ENCODE measurements around the gene MAN1A2. TPM values are rescaled to one million over a fixed set of nuclear protein-coding genes. Genes with fewer than 3 reads are reported as not detected.

Gene MAN1A2
- total RNA-seq, 1 experiment from 2014 or later, result 33.4 TPM

DNA sequence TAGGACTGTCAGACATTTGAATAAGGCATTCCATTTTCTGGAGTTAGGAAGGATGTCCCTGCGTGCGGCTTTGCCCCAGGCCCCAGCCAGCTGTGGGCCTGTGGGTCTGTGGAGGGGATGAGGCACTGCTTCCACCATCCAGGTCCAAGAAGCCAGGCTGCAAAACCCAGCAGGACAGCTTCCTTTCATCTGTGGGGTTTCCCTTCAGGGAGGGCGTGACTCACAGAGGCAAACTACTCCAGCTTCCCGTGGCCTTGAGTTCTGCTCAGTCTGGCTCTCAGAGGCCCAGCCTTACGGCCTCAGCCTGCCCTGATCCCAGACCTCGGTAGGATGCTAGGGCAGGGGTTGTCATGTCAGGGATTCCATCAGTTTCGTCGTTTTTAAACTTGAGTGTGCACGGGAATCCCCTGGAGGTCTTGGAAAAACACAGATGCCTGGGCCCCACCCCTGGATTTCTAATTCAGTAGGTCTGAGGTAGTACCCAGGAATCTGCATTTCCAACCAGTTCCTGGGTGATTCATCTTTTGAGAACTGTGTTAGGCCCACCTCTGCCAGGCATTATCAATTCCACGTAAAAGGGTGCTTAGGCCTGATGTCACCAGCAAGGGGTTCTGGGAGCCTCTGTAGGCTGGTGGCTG lies 206.3 kb downstream of the MAN1A2 start:
- no peak overlapping the region for H3K27ac Mint-ChIP-seq (ENCODE audit: low read depth, unreplicated experiment)
- no TSS peak for BruUV-seq (replicated peaks)
- TF ChIP-seq, protein P1, sequence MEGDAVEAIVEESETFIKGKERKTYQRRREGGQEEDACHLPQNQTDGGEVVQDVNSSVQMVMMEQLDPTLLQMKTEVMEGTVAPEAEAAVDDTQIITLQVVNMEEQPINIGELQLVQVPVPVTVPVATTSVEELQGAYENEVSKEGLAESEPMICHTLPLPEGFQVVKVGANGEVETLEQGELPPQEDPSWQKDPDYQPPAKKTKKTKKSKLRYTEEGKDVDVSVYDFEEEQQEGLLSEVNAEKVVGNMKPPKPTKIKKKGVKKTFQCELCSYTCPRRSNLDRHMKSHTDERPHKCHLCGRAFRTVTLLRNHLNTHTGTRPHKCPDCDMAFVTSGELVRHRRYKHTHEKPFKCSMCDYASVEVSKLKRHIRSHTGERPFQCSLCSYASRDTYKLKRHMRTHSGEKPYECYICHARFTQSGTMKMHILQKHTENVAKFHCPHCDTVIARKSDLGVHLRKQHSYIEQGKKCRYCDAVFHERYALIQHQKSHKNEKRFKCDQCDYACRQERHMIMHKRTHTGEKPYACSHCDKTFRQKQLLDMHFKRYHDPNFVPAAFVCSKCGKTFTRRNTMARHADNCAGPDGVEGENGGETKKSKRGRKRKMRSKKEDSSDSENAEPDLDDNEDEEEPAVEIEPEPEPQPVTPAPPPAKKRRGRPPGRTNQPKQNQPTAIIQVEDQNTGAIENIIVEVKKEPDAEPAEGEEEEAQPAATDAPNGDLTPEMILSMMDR (IDR thresholded peaks at IDR 0.05; ENCODE audit: unreplicated experiment), result no peak

DNA sequence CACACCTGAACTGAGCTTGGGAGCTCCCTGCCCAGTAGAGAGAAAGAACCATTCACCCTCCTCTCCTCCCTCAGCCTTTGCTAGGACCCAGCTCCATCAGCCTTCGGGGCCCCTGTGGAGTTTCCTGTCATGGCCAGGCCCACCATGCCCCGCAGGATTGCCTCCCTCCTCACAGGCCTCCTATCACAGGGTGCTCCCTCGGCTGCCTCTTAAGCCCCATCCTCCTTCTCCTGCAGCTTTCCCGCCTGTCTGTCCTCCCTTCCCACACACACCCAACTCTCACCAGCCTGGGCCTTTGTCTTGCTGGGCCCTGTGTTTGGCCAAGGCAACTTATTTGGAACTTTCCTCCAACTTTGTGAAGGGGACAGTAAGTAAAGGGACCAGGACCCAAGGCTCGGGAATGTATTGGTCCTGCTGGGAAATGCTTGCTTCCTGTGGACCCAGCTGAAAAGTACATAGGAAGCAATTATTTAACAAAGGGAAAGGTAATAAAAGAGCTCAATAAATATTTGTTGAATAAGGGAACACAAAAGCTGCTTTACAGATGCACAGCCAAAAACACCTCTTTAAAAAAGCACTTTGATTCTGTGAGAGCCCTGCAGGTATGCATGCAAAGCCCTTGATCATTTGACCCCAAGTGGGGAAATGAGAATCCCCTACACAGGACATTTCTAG lies 207.0 kb downstream of the MAN1A2 start:
- no peak for DNase-seq (ENCODE audit: unreplicated experiment)
- BruUV-seq (replicated peaks), result no TSS peak
- Mint-ChIP-seq H3K9me3 (ENCODE audit: unreplicated experiment) (no peaks in the 10 kb centered on the region), H3K4me3 (ENCODE audit: unreplicated experiment) (no peak overlapping the region), H3K27me3 (ENCODE audit: insufficient read depth, unreplicated experiment) (no peaks in the 10 kb centered on the region), H3K4me1 (ENCODE audit: insufficient read depth, unreplicated experiment) (no peaks in the 10 kb centered on the region), H3K27ac (ENCODE audit: low read depth, unreplicated experiment) (no peak overlapping the region), H3K36me3 (ENCODE audit: insufficient read depth, unreplicated experiment) (no peaks in the 10 kb centered on the region)
- POLR2A ChIA-PET, result interaction anchor here (1.0 kb wide), 1 partner anchor 25 kb away, joined by 3 read pairs; no protein-coding TSS in a partner anchor
- intact Hi-C loops (cut with micrococcal nuclease), result no loop called here
- CTCF ChIA-PET, result interaction anchor here (0.6 to 1.0 kb wide), 3 partner anchors 9 to 311 kb away, joined by 3 to 6 read pairs (median 4); no protein-coding TSS in a partner anchor
- TF ChIP-seq, protein P1 (IDR thresholded peaks at IDR 0.05; ENCODE audit: unreplicated experiment), result no peak

More for the DNA sequence above, 206.3 kb downstream of the MAN1A2 start:
- H3K4me3 Mint-ChIP-seq (ENCODE audit: unreplicated experiment), result no peak overlapping the region
- CTCF ChIA-PET, result interaction anchor here (1.0 kb wide), 2 partner anchors 8 to 312 kb away, joined by 3 to 6 read pairs; no protein-coding TSS in a partner anchor
- no peaks in the 10 kb centered on the region for H3K27me3 Mint-ChIP-seq (ENCODE audit: insufficient read depth, unreplicated experiment)
- H3K9me3 Mint-ChIP-seq (ENCODE audit: unreplicated experiment), result no peaks in the 10 kb centered on the region
- intact Hi-C loops (cut with micrococcal nuclease), result no loop called here
- POLR2A ChIA-PET, result no interaction called here
- no peaks in the 10 kb centered on the region for H3K4me1 Mint-ChIP-seq (ENCODE audit: insufficient read depth, unreplicated experiment)
- no peak for DNase-seq (ENCODE audit: unreplicated experiment)
- H3K36me3 Mint-ChIP-seq (ENCODE audit: insufficient read depth, unreplicated experiment), result no peaks in the 10 kb centered on the region

DNA sequence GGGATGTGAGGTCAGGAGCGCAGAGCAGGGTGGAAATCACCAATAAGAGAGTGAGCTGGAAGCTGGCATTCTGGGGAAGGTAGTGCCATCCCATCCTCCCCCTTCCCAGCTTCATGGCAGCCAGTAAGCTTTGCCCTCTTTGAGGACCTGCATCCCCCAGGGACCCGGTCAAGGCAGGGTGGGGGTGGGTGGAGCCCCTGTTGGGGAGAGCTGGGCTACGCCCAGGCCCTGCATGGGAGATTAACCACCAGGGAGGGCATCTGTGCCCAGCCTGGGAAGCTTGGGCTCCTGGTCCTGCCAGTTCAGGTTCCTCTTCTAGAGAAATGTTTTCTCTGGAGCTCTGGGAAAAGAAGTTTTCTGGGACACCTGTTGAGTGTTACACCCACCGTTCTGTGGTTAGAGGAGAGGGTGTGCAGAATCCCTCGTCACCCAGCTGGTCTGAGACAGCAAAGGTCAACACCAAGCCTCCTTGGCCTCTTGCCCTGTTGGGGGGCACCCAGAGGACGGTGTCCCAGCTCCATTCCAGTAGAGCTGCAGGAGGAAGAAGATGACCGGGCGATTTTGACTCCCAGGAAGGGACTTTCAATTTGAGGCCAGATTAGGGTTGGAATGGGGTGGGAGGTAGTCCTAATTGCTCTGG lies 208.5 kb downstream of the MAN1A2 start:
- intact Hi-C loops (cut with micrococcal nuclease), result no loop called here
- ChIA-PET CTCF (interaction anchor here (0.6 to 1.0 kb wide), 2 partner anchors 14 to 179 kb away, joined by 3 read pairs; no protein-coding TSS in a partner anchor), POLR2A (interaction anchor here (1.0 kb wide), 1 partner anchor 27 kb away, joined by 3 read pairs; no protein-coding TSS in a partner anchor)
- H3K9me3 Mint-ChIP-seq (ENCODE audit: unreplicated experiment), result no peaks in the 10 kb centered on the region
- no TSS peak for BruUV-seq (replicated peaks)
- no peaks in the 10 kb centered on the region for H3K4me1 Mint-ChIP-seq (ENCODE audit: insufficient read depth, unreplicated experiment)
- TF ChIP-seq, protein P1 (IDR thresholded peaks at IDR 0.05; ENCODE audit: unreplicated experiment), result no peak
- no peak for DNase-seq (ENCODE audit: unreplicated experiment)
- no peak overlapping the region for H3K27ac Mint-ChIP-seq (ENCODE audit: low read depth, unreplicated experiment)
- no peaks in the 10 kb centered on the region for H3K27me3 Mint-ChIP-seq (ENCODE audit: insufficient read depth, unreplicated experiment)
- H3K36me3 Mint-ChIP-seq (ENCODE audit: insufficient read depth, unreplicated experiment), result no peaks in the 10 kb centered on the region
- H3K4me3 Mint-ChIP-seq (ENCODE audit: unreplicated experiment), result no peak overlapping the region

DNA sequence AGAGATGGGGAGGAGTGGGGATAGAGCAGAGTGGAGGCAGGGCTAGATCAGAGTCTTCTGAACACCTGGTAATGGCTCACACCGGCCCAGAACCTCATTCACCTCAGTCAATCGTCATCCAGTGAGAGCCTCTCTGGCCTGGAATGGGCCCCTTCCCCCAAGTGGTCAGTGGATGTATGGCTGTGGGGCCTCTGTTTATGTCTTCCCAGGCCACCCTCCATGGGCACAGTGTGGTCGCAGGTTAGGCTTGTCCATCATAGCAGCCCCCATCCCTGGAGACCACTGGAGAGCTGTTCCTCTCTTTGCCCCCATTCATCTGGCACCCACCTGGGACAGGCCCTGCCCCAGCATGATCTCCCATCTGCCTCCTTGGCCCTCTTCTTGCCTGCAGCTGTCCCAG lies 209.0 kb downstream of the MAN1A2 start:
- TF ChIP-seq, protein P1 (IDR thresholded peaks at IDR 0.05; ENCODE audit: unreplicated experiment), result no peak
- no peak for DNase-seq (ENCODE audit: unreplicated experiment)
- no TSS peak for BruUV-seq (replicated peaks)
- intact Hi-C loops (cut with micrococcal nuclease), result no loop called here
- no peaks in the 10 kb centered on the region for H3K36me3 Mint-ChIP-seq (ENCODE audit: insufficient read depth, unreplicated experiment)
- H3K27ac Mint-ChIP-seq (ENCODE audit: low read depth, unreplicated experiment), result no peak overlapping the region
- H3K9me3 Mint-ChIP-seq (ENCODE audit: unreplicated experiment), result no peaks in the 10 kb centered on the region
- CTCF ChIA-PET, result interaction anchor here (0.6 to 1.0 kb wide), 2 partner anchors 14 to 178 kb away, joined by 3 read pairs; no protein-coding TSS in a partner anchor
- POLR2A ChIA-PET, result no interaction called here
- H3K4me1 Mint-ChIP-seq (ENCODE audit: insufficient read depth, unreplicated experiment), result no peaks in the 10 kb centered on the region
- H3K27me3 Mint-ChIP-seq (ENCODE audit: insufficient read depth, unreplicated experiment), result no peaks in the 10 kb centered on the region
- H3K4me3 Mint-ChIP-seq (ENCODE audit: unreplicated experiment), result no peak overlapping the region

All from MCF 10A (cell line).